ENCODE data around the gene BCO1. TPM values are rescaled to one million over a fixed set of nuclear protein-coding genes. Genes with fewer than 3 reads are reported as not detected.

BCO1 gene
- total RNA-seq, 1 donor from 2014 or later = 0.75 TPM

DNA sequence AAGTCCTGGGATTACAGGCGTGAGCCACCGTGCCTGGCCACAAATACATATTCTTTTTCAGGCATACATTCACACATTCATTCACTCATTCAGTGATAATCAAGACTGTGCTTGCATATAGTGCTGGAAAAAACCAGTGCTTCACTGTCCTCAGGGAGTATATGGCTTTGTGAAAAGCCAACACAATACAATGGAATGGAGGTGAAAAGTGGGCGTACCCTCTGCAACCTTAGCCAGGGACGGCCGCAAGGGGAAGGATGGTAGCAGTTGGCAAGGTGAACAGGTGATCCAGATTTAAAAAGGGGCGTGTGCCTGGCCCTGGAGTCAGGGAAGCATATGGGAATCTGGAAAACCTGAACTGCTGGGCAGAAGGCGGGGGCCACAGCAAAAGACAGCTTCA is 58.1 kb downstream of the BCO1 start:
- TF ChIP-seq, protein P1, sequence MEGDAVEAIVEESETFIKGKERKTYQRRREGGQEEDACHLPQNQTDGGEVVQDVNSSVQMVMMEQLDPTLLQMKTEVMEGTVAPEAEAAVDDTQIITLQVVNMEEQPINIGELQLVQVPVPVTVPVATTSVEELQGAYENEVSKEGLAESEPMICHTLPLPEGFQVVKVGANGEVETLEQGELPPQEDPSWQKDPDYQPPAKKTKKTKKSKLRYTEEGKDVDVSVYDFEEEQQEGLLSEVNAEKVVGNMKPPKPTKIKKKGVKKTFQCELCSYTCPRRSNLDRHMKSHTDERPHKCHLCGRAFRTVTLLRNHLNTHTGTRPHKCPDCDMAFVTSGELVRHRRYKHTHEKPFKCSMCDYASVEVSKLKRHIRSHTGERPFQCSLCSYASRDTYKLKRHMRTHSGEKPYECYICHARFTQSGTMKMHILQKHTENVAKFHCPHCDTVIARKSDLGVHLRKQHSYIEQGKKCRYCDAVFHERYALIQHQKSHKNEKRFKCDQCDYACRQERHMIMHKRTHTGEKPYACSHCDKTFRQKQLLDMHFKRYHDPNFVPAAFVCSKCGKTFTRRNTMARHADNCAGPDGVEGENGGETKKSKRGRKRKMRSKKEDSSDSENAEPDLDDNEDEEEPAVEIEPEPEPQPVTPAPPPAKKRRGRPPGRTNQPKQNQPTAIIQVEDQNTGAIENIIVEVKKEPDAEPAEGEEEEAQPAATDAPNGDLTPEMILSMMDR (IDR thresholded peaks at IDR 0.05) = no peak
- H3K27ac ChIP-seq = no peak overlapping the region
- no peaks in the 10 kb centered on the region for H3K9me3 ChIP-seq
- H3K36me3 ChIP-seq = no peaks in the 10 kb centered on the region
- intact Hi-C loops (cut with DNase I) = no loop called here
- no peaks in the 10 kb centered on the region for H3K27me3 ChIP-seq
- H3K4me1 ChIP-seq = no peaks in the 10 kb centered on the region
- no peak overlapping the region for H3K4me3 ChIP-seq
- ATAC-seq = no peak
- DNase-seq = no peak

GRCh38 chr16:81307770-81308169 is 69.3 kb downstream of the BCO1 start:
- Histone ChIP-seq H3K27ac (no peak overlapping the region), H3K4me3 (no peak overlapping the region), H3K4me1 (no peaks in the 10 kb centered on the region), H3K27me3 (no peaks in the 10 kb centered on the region), H3K9me3 (no peaks in the 10 kb centered on the region), H3K36me3 (no peaks in the 10 kb centered on the region)
- DNase-seq = no peak
- TF ChIP-seq, protein P1 (IDR thresholded peaks at IDR 0.05) = no peak
- ATAC-seq = no peak
- intact Hi-C loops (cut with DNase I) = no loop called here

DNA sequence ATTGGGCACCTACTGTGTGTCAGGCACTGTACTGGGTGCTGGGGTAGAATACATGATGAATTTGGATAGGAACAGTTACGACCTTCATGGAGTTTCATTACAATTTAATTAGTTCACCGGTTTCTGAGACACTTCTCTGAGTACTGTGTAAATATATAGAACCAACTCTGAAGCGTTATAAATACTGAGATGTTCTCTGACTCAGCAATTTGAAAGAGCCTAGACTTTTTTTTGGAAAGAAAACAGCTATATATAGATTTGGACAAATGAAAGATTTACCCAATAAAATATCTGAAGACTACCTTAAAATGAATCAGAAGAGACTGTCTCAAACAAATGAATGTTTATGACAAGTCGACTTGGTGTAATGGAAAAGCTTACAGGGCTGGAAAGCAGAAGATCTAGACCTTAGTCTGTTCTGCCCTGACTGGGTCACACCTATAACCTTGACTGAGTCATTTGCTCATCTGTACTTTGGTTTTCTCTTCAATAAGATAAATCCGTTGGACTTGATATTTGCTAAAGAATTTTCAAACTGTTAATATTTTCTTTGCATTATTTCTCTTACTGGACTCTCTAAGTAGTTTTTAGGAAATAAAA is 71.7 kb downstream of the BCO1 start:
- TF ChIP-seq, protein P1 (IDR thresholded peaks at IDR 0.05) = no peak
- ATAC-seq = no peak
- intact Hi-C loops (cut with DNase I) = no loop called here

DNA sequence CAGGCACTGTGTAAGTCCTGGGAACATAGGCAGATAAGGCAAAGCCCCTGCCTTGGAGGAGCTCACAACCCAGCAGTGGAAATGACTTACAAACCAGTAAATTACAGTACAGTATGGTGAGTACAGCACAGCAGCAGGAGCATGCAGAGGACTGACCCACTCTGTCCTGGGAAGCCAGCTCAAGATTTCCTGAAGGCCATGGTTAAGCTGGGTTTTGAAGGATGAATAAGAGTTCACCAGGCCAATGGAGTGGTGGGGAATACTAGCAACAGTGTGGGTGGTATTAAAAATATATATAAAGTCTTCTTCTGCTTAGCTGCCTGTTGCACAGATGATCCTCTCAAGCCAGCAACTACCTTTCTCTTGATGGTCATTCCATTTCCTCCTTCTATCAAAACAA is 73.3 kb downstream of the BCO1 start:
- ATAC-seq (no peak), DNase-seq (no peak)
- Histone ChIP-seq H3K27me3 (no peaks in the 10 kb centered on the region), H3K9me3 (no peaks in the 10 kb centered on the region), H3K4me3 (no peak overlapping the region), H3K36me3 (no peaks in the 10 kb centered on the region), H3K4me1 (peaks cover 18% of the 10 kb centered on the region), H3K27ac (no peak overlapping the region)
- TF ChIP-seq, protein P1 (IDR thresholded peaks at IDR 0.05) = no peak
- intact Hi-C loops (cut with DNase I) = no loop called here

More for the DNA sequence above, 71.7 kb downstream of the BCO1 start:
- no peak for DNase-seq
- H3K27me3 ChIP-seq = no peaks in the 10 kb centered on the region
- H3K4me1 ChIP-seq = peaks cover 8% of the 10 kb centered on the region
- H3K9me3 ChIP-seq = no peaks in the 10 kb centered on the region
- H3K36me3 ChIP-seq = no peaks in the 10 kb centered on the region
- H3K4me3 ChIP-seq = no peak overlapping the region
- H3K27ac ChIP-seq = no peak overlapping the region

DNA sequence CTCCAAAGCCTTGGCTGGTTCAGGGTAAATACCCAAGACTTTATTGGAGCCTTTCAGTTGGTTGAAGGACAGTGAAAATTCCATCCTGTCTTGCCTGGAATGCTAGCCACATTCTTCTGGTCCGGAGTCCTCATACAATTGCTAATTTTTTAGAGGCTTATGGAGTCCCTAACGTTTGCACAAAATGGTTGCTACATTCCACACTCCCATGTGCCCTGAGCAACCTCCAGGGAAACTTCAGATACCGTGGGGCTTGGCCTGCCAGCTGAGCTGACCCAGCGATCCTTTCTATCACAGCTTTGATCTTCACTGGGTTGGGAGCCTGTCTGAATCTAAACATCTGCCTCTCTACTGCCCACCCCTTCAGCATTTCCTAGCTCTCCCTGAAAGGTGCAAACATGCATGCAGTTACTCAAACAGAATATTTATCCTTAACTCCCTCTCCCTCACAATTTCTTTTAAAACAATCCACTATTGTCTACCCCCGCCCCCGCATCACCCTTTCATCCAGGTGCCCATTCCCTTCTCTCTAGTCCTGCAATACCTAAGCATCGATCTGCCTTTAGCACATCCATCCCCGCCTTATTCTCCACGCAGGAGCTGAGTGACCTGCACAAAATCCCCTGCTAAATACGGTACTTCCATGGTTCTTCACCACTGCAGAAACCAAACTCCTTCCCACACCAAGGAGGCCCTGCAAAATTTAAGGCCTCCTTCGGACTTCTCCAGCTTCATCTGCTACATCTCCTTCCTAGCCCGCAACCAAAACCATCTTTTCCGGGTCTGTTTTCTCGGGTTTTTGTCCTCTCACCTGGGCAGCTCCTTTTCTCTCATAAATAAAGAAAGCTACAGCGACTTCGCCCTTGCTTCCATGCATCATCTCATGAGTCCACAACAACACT is 75.5 kb downstream of the BCO1 start:
- no peaks in the 10 kb centered on the region for H3K9me3 ChIP-seq
- intact Hi-C loops (cut with DNase I) = no loop called here
- H3K27ac ChIP-seq = peak overlapping the region; percentile 89
- H3K27me3 ChIP-seq = no peaks in the 10 kb centered on the region
- no peaks in the 10 kb centered on the region for H3K36me3 ChIP-seq
- DNase-seq = no peak
- TF ChIP-seq, protein P1 (IDR thresholded peaks at IDR 0.05) = no peak
- peak overlapping the region; percentile 64 for H3K4me3 ChIP-seq
- H3K4me1 ChIP-seq = peaks cover 18% of the 10 kb centered on the region
- no peak for ATAC-seq

All from upper lobe of right lung (tissue), 1 donor.